ENCODE results near the gene NR6A1. TPM values are rescaled to one million over a fixed set of nuclear protein-coding genes. Genes with fewer than 3 reads are reported as not detected.

The NR6A1 gene
- total RNA-seq, 4 donors from 2014 or later: 1.7 to 8.4 (median 5.5) TPM

- Histone ChIP-seq H3K4me1 (peaks cover 0 to 23% (median 0%) of the 10 kb centered on the region in 4 donors), H3K27ac (peak overlapping the region in 1 of 4 donors; percentile 28), H3K36me3 (no peaks in the 10 kb centered on the region), H3K4me3 (no peak overlapping the region), H3K27me3 (no peaks in the 10 kb centered on the region), H3K9me3 (no peaks in the 10 kb centered on the region)
- 46 to 50% methylated on average over 3 of the region's 3 CpGs for WGBS, 2 donors
- no peak for DNase-seq (ENCODE audit: low spot score in 2 of 2)
- TF ChIP-seq CTCF (IDR thresholded peaks at IDR 0.05): no peak
- TF ChIP-seq POLR2A (IDR thresholded peaks at IDR 0.05): no peak
These were observed 76.5 kb downstream of the NR6A1 start for GRCh38 chr9:124694414-124695279.

- no peak for TF ChIP-seq EP300 (IDR thresholded peaks at IDR 0.05)
- TF ChIP-seq CTCF (IDR thresholded peaks at IDR 0.05): no peak
- TF ChIP-seq POLR2A (IDR thresholded peaks at IDR 0.05): no peak
- Histone ChIP-seq H3K36me3 (no peaks in the 10 kb centered on the region), H3K27me3 (no peaks in the 10 kb centered on the region), H3K4me1 (peaks cover 0 to 22% (median 0%) of the 10 kb centered on the region in 4 donors), H3K9me3 (no peaks in the 10 kb centered on the region), H3K4me3 (no peak overlapping the region), H3K27ac (no peak overlapping the region)
- WGBS, 2 donors: 65 to 67% methylated on average over 3 of the region's 3 CpGs
- DNase-seq (ENCODE audit: low spot score in 2 of 2): no peak
These were observed 77.7 kb downstream of the NR6A1 start for GRCh38 chr9:124693403-124693802.

GRCh38 chr9:124688238-124688904 lies 82.7 kb downstream of the NR6A1 start:
- H3K36me3 ChIP-seq: no peaks in the 10 kb centered on the region
- H3K4me3 ChIP-seq: no peak overlapping the region
- H3K27me3 ChIP-seq: no peaks in the 10 kb centered on the region
- H3K27ac ChIP-seq: no peak overlapping the region
- WGBS, 2 donors: 95 to 96% methylated on average over 6 of the region's 6 CpGs
- no peaks in the 10 kb centered on the region for H3K9me3 ChIP-seq
- TF ChIP-seq POLR2A (IDR thresholded peaks at IDR 0.05) (no peak), CTCF (IDR thresholded peaks at IDR 0.05) (no peak), EP300 (IDR thresholded peaks at IDR 0.05) (no peak)
- no peaks in the 10 kb centered on the region for H3K4me1 ChIP-seq
- DNase-seq (ENCODE audit: low spot score in 2 of 2): no peak

GRCh38 chr9:124686918-124687317 lies 84.2 kb downstream of the NR6A1 start:
- Histone ChIP-seq H3K27me3 (no peaks in the 10 kb centered on the region), H3K9me3 (no peaks in the 10 kb centered on the region), H3K36me3 (no peaks in the 10 kb centered on the region), H3K27ac (no peak overlapping the region), H3K4me3 (no peak overlapping the region), H3K4me1 (no peaks in the 10 kb centered on the region)
- no peak for DNase-seq (ENCODE audit: low spot score in 2 of 2)
- no peak for TF ChIP-seq POLR2A (IDR thresholded peaks at IDR 0.05)
- TF ChIP-seq EP300 (IDR thresholded peaks at IDR 0.05): no peak
- no peak for TF ChIP-seq CTCF (IDR thresholded peaks at IDR 0.05)
- 97 to 98% methylated on average over 2 of the region's 2 CpGs for WGBS, 2 donors

- no peak for DNase-seq (ENCODE audit: low spot score in 2 of 2)
- Histone ChIP-seq H3K9me3 (no peaks in the 10 kb centered on the region), H3K36me3 (no peaks in the 10 kb centered on the region), H3K27me3 (no peaks in the 10 kb centered on the region), H3K4me1 (no peaks in the 10 kb centered on the region), H3K4me3 (no peak overlapping the region), H3K27ac (no peak overlapping the region)
- 85 to 88% methylated on average over 5 of the region's 5 CpGs for WGBS, 2 donors
- TF ChIP-seq EP300 (IDR thresholded peaks at IDR 0.05) (no peak), CTCF (IDR thresholded peaks at IDR 0.05) (no peak), POLR2A (IDR thresholded peaks at IDR 0.05) (no peak)
These were observed 85.9 kb downstream of the NR6A1 start for GRCh38 chr9:124685217-124685616.
